Tibial artery (tissue), 4 donors: Measurements from ENCODE around the gene NRCAM.

Experiments
- DNase-seq, 2 donors: peaks; one replicate each; pipeline ENCODE4 v3.0.0-alpha.2; 2019
- H3K27ac ChIP-seq, 2 donors: fragments of 200-600 bp; sonication (generic) in 1 of 2; 1 replicate in 1 of 2; 2 replicates in 1 of 2; pipeline ENCODE4 v1.5.1; 2018 to 2019; ENCODE audit warnings: mild to moderate bottlenecking in 1 of 2
- H3K27me3 ChIP-seq, 2 donors: fragments of 200-600 bp; sonication (generic) in 1 of 2; one replicate each; pipeline versions ENCODE4 v1.5.1 to v1.6.0; 2016 to 2019
- H3K36me3 ChIP-seq, 3 donors: fragments of 200-600 bp; sonication (generic) in 2 of 3; one replicate each; pipeline ENCODE4 v1.5.1; 2016 to 2019; ENCODE audit warnings: mild to moderate bottlenecking in 2 of 3
- H3K4me1 ChIP-seq, 4 donors: fragments of 200-600 bp; sonication (generic) in 2 of 4; 1 replicate in 3 of 4; 2 replicates in 1 of 4; pipeline ENCODE4 v1.5.1; 2016 to 2019
- H3K4me3 ChIP-seq, 2 donors: fragments of 200-600 bp; sonication (generic) in 1 of 2; 1 replicate in 1 of 2; 2 replicates in 1 of 2; pipeline ENCODE4 v1.5.1; 2018 to 2019; ENCODE audit warnings: mild to moderate bottlenecking in 2 of 2
- H3K9me3 ChIP-seq, 3 donors: fragments of 200-600 bp; sonication (generic) in 1 of 3; one replicate each; pipeline ENCODE4 v1.5.1; 2016 to 2019
- intact Hi-C: fragments of 100-400 bp; cut with DNase I; formaldehyde crosslinking; loops from one replicate; pipeline ENCODE4 v1.15.0; 2023; ENCODE audit warnings: low total_unique reads
- TF ChIP-seq, protein P1 (sequence below), 2 experiments: fragments of 200-600 bp in 1 of 2; fragments of 450-650 bp in 1 of 2; IDR thresholded peaks; one replicate each; pipeline ENCODE4 v1.5.1; 2017 to 2019; ENCODE audit warnings: antibody characterized with exemption in 2 of 2, mild to moderate bottlenecking in 1 of 2, moderate library complexity in 1 of 2

NRCAM gene

DNA sequence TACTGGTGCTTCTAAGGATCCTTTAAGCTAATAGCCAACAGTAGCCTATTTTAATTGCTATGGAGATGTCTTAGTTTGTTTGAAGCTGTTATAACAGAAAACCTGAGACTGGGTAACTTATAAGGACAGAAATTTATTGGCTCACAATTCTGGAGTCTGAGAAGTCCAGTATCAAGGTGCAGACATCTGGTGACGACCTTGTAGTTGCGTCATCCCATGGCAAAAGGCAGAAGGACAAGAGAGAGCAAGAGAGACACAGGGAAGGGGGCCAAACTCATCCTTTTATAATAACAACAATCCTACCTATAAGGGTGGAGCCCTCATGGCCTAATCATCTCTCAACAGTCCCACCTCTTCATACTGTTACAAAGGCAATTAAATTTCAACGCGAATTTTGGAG, 39.1 kb downstream of the NRCAM start:
- no peak for DNase-seq
- Histone ChIP-seq H3K27ac (no peak overlapping the region), H3K27me3 (no peaks in the 10 kb centered on the region), H3K9me3 (no peaks in the 10 kb centered on the region), H3K36me3 (no peaks in the 10 kb centered on the region), H3K4me3 (no peak overlapping the region), H3K4me1 (no peaks in the 10 kb centered on the region)
- TF ChIP-seq, protein P1, sequence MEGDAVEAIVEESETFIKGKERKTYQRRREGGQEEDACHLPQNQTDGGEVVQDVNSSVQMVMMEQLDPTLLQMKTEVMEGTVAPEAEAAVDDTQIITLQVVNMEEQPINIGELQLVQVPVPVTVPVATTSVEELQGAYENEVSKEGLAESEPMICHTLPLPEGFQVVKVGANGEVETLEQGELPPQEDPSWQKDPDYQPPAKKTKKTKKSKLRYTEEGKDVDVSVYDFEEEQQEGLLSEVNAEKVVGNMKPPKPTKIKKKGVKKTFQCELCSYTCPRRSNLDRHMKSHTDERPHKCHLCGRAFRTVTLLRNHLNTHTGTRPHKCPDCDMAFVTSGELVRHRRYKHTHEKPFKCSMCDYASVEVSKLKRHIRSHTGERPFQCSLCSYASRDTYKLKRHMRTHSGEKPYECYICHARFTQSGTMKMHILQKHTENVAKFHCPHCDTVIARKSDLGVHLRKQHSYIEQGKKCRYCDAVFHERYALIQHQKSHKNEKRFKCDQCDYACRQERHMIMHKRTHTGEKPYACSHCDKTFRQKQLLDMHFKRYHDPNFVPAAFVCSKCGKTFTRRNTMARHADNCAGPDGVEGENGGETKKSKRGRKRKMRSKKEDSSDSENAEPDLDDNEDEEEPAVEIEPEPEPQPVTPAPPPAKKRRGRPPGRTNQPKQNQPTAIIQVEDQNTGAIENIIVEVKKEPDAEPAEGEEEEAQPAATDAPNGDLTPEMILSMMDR (IDR thresholded peaks at IDR 0.05): no peak
- intact Hi-C loops: no loop called here

DNA sequence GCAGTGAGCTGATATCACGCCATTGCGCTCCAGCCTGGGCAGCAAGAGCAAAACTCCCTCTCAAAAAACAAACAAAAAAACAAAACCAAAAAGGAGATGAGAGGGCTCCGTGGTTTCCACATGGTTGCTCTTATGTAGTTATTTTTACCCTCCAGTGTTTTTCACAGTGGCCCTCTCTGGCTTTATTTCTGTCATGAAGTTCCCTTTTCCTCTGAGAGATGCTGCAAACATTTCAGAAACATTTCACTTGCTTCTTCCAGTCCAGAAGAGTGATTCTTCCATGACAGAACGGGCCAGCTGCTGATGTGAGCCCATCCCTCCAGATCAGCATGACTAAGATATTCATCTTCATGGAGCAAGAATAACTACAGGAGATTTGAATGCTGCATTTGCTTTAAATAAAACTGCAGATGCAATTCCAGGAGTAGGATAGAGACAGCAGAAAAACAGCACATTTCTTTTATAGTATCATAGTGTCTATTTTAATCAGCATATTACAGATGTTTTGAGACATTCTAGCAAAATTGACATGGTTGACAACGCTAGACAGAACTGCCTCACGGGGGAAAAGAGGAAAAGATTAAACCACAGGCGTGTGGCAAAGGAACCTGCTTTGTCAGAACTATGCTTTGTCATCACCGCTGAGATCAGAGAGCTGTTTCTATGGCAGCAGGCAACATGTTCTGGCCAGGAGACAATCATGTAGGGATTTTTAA, 40.3 kb downstream of the NRCAM start:
- intact Hi-C loops: no loop called here
- DNase-seq: no peak

DNA sequence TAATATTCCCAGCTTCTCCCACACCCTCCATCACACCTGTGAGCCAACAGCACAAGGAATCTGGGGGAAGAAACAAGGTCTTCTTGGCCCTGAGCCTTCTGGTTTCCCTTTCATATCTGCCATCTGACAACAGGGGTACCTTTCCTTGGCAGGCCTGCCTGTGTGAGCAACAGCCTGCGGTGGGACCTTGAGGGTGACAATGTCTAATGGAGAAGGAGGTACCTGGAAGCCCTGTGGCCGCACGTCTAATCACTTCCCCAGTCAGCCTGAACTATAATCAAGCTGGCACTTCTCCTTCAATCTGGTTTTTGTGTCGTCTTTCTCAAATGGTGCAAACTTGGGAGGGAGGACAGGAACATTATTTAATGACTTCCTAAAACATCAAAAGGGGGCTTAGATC, 41.2 kb downstream of the NRCAM start:
- Histone ChIP-seq H3K27me3 (no peaks in the 10 kb centered on the region), H3K27ac (no peak overlapping the region), H3K4me3 (no peak overlapping the region), H3K36me3 (no peaks in the 10 kb centered on the region), H3K4me1 (no peaks in the 10 kb centered on the region), H3K9me3 (no peaks in the 10 kb centered on the region)
- no peak for DNase-seq
- intact Hi-C loops: no loop called here
- TF ChIP-seq, protein P1 (IDR thresholded peaks at IDR 0.05): no peak

More for the DNA sequence above, 40.3 kb downstream of the NRCAM start:
- Histone ChIP-seq H3K4me3 (no peak overlapping the region), H3K4me1 (no peaks in the 10 kb centered on the region), H3K27me3 (no peaks in the 10 kb centered on the region), H3K36me3 (no peaks in the 10 kb centered on the region), H3K9me3 (no peaks in the 10 kb centered on the region), H3K27ac (no peak overlapping the region)
- TF ChIP-seq, protein P1 (IDR thresholded peaks at IDR 0.05): no peak

DNA sequence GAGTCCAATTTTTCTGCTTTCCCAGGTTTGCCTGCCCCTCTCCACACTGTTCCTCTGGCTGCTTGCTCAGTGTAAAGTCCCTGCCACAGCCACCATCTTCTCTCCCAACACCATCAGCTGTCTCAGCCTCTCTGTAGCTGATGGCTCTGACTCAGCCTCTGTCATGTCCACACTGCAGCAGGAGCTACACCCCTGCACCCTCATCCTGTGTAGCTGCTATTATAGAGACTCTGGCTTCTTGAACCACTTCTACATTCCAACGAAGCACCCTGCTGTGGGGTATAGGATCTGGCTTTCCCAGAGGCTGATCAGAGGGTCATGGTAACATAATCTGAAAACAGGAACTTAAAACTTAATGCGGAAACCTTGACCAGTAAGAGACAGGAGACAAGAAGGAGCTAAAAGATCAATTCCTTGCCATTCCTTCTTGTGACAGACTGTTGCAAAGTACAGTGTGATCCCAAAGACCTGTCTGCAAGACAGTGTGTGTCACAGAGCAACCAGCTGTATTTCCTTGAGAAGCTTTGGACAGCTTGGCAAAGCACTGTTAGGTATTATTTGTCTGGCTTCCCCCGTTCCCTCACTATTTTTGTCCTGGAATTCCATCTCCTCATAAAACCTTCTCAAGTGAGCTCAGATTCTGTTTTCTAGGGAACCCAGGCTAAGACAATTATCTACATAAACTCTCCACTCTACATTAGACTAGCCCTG, 42.3 kb downstream of the NRCAM start:
- no peak overlapping the region for H3K27ac ChIP-seq
- H3K36me3 ChIP-seq: no peaks in the 10 kb centered on the region
- H3K4me3 ChIP-seq: no peak overlapping the region
- no peaks in the 10 kb centered on the region for H3K9me3 ChIP-seq
- DNase-seq: no peak
- intact Hi-C loops: no loop called here
- TF ChIP-seq, protein P1 (IDR thresholded peaks at IDR 0.05): no peak
- no peaks in the 10 kb centered on the region for H3K27me3 ChIP-seq
- H3K4me1 ChIP-seq: no peaks in the 10 kb centered on the region

DNA sequence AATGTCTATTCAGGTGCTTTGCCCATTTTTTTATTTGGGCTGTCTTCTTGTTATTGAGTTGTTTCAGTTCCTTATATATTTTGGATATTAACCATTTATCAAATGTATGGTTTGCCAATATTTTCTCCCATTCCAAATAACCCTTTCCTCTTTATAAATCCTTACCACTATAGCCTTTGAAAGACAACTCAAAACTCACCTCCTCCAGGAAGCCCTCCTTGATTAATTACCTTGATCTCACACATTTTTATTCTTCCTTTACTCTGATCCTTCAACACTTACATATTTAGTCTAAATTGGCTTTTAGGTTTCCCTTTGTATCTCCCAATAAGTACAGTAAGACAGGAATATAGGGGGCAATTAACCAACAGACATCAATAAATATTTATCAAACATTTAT, 42.9 kb downstream of the NRCAM start:
- Histone ChIP-seq H3K27ac (no peak overlapping the region), H3K4me1 (no peaks in the 10 kb centered on the region), H3K27me3 (no peaks in the 10 kb centered on the region), H3K36me3 (no peaks in the 10 kb centered on the region), H3K9me3 (no peaks in the 10 kb centered on the region), H3K4me3 (no peak overlapping the region)
- intact Hi-C loops: no loop called here
- no peak for DNase-seq
- TF ChIP-seq, protein P1 (IDR thresholded peaks at IDR 0.05): no peak
